HG03039 (cell line): ENCODE results near the gene LRMDA.

Source experiments
- ATAC-seq: cut with Tn5 transposase; IDR thresholded peaks from one replicate; pipeline ENCODE4 v1.9.1; 2021; ENCODE audit warnings: mild to moderate bottlenecking, moderate library complexity; ENCODE audit not compliant: unreplicated experiment

The LRMDA gene

DNA sequence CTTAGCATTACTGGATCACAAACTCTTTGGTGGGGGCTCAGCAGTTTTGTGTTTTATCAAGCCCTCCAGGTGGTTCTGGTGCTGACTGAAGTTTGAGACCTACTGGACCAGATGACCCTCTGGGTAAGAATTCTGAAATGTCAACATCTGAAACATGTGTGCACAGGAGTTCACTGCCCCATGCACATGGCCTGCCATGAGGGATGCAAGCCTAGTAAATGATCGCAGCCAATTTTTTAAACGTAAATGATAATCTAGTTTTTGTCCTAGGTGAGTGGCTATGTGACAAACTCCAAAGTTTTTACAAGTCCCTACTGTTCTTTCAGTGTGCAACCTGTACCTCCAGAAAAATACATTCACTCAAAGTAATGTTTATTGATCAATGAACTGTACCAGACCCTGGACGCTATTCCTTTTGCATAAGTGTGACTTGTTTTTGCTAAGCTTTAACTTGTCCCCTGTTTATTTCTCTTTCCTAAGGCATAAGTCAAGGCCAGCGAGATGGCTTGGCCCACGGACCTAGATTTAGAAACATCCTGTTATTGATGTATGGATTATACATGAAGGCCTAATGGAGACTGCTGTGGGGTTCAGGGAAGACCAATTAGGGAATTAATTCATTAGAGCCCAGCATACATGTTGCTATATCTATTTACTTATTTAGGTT is 531.1 kb downstream of the LRMDA start:
- no peak for ATAC-seq

DNA sequence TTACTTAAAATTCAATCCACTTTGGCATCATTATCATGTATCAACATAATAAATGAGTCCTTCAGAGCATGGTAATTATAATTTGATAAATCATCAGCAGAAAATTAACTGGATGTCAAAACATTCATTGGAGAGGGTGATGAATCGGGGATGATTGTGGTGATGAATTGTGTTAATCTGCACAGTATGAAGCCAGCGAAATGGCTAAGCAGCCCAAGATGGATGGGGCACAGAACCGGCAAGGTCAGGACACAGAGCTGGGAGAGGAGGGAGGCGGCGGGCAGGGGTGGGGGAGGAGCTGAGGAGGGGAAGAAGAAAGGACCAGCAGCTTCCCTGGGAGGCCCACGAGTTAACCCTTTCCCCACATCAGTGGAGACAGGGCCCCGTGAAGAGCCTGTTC is 536.1 kb downstream of the LRMDA start:
- ATAC-seq, result no peak

DNA sequence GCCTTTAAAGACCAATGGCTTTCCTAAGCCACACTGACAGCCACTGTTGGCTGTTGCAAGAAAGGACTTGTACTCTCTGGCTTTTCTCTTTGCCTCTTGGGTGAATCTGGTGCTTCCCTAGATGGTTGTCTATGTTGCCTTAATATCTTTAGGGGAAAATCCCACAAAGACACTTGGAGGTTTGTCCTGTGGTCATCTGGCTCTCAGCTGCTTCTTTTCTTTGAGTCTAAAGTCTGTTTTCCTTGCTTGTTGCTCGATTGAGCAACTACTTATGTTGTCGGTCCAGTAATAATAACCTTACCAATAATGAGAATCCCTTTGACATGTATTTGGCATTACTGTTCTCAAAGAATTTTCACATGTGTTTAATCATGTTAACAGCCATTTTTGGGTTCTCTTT is 537.6 kb downstream of the LRMDA start:
- no peak for ATAC-seq

DNA sequence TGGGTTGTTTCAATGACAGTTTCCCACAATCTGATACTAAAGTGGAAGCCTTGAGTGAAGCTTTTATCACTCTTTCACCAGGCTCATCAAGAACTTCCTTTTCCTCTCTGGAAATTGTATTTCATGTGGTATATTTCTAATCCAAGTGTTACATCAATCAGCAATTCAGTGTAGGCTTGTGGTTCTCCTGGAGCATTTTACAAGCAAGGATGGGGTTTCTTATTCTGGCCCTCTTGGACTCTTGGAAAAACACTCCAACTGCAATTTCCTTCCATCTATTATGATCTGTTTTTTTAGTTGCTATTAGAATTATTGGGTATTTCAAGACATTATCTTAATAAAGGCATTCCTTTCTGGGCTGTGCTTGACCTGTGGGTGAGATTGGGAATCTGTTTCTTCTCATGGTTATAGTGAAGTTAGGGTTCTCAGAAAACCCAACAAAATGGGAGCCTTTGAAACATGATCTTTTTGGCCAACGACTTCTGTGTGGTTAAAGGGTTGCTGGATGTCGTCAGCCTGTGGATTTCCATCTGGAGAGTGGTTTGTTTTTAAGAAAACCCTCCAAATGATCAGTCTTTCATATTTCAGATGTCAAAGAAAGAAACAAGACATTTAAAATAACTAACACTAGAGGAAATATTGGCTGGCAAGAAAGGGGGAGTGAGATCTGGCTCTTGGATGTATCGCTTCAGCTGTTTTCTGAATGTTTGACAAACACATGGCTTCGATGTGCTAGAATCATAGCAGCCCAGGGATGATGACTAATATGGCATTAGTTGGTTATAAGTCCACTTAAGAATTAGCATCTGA is 540.2 kb downstream of the LRMDA start:
- no peak for ATAC-seq

DNA sequence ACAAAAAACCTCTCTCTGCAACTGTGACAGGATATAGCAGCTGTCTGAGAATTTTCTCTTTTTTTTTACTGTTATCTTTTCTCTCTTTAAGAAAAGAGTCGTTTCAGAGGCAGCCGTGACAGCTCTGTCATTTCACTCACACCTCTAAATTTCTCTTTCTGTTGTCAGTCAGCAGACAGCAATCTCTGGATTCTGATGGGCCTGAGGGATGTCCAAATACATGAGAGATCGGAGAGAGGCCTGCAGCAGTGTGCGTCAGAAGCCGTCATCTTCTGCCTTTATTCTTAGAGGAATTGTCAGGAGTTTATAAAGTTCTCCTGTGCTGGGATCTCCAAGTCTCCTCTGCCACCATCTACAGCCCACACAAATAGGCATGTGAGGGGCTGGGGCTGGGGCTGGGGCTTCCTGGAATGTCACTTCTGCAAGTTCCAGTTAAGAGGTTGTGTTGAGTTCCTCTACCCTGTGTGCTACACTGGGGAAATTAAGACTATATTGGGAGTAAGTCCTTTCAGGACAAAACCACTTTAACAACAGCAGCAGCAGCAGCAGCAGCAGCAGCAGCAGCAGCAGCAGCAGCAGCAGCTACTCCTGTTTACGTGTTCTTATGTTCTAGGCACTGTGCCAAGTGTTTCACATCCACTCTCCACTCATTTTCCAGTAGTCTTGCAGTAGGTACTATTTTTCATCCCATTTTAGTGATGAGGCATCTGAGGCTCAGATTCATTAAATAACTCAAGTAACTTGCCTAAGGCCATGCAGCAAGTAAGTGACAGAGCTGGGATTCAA is 541.3 kb downstream of the LRMDA start:
- no peak for ATAC-seq

DNA sequence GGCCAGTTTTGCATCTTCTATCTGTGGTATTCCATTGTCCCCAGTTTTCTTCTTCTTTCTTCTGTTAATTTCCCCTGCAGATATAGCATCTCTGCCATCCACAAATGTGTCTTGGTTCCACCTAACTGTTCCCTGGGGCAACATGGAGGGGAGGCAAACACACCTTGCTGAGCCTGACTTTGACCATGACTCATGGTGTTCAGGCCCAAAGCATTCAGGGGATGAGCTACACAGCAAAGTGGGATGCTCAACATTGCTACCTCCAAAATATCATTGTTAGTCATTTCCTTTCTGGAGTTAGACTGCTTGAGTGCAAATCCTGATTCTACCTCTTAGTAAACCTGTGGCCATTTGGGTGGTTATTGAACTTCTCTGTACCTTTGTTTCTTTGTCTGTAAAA is 542.7 kb downstream of the LRMDA start:
- ATAC-seq, result no peak

DNA sequence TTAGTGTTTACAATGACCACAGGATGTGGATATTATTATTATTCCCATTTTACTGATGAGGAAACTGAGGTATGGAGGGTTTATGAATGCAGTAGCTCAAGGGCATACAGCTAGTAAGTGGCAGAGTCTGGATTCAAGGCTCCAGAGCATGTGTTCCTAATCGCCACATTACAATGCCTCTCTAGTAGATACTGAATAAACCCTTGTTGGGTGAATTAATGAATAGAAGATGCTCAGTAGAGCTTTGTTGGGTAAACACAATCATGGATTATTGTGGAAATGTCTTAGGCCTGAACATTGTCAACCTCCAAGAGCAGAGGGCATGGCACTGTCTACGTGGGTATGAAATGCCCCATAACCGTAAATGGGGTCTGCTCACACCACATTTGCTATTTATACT is 545.3 kb downstream of the LRMDA start:
- no peak for ATAC-seq

DNA sequence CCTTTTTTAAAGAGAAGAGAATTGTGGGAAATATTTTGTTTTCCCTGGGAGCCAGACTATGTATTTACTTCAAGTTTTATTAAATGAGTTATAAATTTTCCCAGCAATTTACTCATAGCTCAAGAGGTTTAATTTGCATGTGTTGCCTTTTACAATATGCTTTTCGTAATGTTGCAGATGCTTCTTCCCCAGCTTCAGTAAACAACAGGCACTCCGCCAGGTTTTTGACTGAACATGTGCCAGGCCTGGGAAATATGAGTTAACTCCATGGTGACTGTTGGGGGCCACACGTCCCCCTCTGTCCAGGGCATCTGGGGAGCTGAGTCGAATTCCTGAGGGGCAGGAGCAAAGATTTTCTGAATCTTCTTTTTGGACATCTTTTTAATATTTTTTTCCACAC is 545.7 kb downstream of the LRMDA start:
- ATAC-seq, result no peak

DNA sequence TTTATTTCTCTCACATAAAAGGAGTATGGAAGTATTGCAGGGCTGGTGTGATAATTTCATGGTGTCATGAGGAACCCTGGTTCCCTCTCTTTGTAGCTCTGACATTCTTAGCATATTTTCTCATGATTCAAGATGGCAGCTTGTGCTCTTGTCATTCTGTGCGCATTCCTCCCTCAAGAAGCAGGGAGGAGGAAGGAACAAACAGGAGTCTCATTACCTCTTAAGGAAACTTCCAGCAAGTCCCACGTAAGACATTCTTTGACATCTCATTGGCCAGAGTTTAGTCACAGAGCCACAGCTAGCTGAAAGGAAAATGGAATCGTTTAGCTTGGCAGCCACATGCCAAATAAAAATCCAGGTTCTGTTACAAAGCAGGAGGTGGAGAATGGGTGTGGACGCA is 546.8 kb downstream of the LRMDA start:
- ATAC-seq, result no peak

DNA sequence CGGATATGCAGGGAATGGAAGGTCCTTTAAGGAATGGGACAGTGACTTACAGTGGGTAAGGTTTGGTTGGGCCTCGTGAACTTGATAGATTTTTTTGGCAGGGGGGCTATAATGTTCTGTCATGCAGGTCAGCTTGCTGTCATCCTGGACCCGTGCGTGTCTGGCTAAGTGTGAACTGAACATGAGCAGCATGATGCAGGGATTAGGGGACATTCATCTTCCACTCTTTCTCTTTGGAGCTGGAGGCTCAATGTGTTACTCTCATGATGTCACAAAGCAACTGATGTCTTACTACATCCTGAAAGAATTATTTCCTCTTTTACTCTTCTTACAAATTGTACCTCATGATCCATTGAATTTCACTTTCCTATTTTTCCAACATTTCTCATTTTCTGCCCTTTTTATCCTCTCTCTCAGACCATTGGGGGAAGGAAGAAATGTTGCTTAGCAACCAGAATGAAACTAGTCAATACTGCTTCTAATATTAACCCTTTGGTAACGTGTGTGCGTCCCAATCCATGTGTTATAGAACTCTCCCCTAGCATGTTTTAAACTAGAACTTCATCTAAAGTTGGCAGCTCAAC is 549.1 kb downstream of the LRMDA start:
- ATAC-seq, result no peak

DNA sequence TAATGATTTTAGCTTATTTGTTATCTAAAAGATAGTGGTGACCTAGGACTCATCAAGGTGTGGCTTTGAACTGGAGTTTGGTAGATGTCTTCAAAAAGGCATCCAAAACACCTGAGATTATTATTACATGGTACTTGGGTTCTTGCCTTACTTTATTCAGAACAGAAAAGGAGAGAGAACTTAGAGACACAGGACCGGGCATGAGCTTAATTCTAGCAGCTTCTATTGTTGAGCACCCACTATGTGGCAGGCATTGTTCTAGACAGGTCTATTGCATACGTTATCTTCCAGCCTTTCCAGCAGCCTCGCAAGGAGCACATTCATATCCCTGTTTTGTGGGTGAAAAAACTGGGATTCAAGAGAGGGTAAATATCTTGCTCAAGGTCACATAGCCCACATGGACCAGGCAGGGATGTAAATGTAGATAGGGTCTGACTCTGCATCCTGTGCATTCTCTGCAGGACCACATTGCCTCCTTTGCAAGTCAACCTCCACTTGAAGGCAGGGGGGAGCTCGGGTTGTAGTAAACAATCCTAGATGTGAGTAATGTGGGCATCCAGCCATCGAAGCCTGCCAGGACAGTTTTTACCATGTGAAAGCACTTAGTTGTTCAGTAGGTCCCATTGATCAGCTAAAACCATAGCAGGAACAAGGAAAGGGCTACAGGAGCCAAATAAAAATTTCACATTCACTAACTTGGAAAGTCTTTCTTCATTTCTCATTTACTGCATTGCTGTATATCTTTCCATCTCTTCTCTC is 551.4 kb downstream of the LRMDA start:
- no peak for ATAC-seq

DNA sequence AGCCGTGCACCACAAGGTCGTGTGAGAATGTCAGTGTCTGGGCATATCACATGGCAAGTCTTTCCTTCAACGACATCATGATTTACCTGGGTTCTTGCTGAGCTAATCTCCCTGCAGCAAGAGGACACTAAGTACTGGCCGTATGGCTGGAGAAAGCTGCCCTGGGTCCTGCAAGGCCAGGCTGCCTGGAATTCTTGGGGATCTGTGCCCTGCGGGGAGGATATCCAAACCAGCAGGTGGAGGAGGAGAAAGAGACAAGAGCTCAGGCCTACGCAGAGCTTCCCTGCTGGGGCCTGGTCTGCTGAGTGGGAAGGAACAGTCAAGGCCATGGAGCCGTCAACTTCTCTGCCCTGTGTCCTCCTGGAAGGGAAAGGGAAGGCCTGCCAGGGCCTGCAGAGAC is 552.6 kb downstream of the LRMDA start:
- ATAC-seq, result no peak

DNA sequence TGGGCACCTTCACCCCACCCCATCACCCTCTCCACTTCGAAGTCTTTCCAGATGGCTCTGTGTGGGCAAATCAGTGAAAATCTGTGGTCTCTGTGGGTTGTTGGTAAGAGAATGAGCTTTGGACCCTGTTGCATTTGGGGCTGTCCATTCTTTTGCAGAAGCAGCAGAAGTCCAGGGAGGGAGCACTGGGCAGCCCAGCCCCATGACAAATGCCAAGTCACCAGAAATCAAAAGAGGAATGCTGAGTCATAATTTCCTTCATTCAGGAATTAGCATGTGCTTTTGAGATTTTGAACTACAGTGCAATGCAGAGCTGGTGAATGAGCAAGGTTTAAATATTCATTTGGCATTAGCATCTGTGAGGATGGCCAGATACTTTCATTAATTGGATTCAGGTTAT is 556.2 kb downstream of the LRMDA start:
- ATAC-seq, result no peak

DNA sequence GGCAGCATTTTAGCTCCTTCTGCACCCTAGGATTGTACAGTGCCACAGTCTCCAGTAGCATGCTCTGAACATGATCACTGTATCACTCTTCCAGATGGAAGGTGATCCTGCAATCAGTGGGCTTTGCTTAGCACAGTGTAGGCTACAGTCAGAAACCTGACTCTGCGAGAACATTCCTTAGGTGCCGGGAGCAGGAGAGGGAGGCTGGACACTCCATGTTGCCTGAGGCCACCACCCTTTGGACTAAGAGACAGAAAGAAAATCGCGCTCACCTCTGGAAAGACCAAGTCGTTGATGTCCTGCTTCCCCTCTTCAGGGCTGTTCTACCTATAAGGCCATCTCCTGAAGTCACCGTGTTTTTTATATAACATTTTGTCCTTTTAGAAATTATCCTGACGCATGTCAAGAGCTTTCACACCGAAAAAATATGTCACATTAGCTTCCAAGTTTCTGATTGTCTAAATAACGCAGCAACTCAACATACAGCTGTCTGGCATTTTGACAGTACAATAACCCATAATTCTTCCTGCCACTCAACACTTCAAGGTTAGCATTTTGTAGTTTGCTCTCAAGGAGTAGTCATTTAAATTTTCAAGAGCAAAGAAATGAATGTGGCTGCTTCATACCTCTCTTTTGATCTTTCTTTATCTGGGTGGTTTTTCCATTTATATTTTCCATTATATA is 563.1 kb downstream of the LRMDA start:
- ATAC-seq, result no peak

DNA sequence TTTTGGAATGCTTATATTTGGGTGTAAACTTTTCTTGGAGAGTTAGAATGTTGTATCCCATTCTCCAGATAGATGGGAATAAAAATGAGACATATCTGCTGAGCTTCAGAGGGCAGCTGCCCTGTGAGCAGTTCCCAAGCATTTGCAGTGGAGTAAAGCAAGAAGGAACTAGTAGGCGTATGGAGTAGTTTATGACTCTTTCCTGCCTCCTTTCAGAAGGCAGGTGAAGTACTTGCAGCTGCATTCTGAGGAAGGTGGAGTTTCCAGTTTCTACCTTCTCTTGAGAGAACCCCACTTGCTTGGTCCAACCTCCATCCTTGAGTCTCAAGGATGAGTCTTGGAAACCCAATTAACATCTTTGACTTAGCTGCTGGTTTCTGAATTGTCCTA is 563.6 kb downstream of the LRMDA start:
- no peak for ATAC-seq

DNA sequence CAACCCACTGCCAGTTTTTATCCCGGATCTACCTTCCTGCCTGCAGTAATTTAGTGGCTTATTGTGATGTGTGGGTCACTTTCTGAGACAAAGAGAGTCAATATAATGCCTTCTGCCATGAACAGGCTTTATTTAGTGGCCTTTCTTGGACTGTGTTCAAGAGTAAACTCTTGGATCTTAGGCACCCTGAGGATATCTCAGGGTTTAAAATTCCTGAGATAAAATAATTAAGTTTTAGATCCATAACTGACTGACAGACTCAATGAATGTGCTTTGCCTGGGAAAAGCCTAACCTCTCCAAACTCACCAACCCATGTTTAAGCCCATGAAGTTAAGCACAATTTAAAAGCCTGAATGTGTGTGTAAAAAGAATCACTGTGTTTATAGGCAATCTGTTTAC is 564.3 kb downstream of the LRMDA start:
- no peak for ATAC-seq

DNA sequence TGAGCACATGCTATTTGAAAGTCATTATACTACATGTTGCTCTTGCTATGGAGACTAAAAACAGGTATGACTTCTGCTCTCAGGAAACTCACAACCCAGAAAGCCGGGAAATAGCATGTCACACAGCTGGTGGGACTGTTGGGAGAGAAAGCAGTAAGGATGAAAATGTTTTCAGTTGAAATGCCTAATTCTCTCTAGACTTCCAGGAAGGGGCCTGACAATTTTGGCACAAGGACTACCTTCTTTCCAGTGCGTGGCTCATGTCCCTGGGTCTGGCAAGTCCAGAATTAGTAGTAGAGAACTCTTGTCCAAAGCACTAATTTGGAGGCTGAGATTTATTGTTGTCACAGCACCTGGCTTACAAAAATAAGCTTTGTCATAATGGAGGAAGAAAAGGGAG is 567.6 kb downstream of the LRMDA start:
- ATAC-seq, result no peak

DNA sequence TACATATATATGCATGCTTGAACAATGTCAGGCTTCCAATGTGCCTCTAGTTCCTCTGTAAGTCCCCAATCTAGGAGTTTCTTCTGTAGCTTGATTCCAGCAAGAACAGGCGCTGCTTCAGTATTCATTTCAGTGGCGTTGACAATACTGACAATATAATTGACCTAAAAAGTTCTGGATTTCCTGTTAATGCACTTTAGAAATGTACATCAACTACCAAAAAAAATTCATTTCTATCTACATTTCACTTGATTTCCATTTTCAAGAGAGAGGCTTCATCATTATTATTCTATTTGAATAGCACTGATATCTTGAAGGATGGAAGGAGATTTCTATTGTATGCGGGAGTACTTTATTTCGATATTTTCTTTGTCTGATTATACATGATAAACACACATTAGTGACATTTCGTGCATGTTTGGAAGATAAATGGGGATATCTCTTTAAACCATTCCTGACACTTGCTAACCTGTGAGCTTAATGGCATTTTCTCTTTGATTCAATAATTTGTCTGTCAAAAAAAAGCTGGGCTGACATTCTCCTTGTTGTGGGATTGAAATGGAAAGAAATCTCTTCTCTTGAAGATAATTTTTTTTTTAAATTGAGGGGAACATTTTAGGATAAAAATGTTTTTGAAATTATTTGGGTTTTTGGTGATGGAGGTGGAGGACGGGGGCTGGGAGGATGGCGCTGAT is 568.2 kb downstream of the LRMDA start:
- no peak for ATAC-seq

DNA sequence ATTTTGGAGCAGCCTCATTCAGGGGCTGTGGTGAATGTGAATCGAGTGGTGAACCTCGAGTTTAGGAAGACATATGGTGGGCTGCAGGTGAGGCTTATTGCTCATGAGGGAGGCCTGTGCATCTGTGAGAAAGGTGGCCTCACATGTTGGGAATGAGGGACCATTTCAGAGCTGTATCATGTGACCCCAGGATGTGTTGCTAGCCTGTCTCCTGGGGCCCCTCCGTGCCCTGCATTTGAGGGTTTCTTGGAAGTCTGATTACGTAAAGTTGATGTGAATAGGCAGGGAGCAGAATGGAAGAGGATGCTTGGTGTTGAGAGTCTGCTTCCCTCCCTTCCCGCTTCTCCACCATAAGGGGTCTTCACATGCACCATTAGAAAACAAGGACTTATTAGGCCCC is 569.1 kb downstream of the LRMDA start:
- no peak for ATAC-seq

DNA sequence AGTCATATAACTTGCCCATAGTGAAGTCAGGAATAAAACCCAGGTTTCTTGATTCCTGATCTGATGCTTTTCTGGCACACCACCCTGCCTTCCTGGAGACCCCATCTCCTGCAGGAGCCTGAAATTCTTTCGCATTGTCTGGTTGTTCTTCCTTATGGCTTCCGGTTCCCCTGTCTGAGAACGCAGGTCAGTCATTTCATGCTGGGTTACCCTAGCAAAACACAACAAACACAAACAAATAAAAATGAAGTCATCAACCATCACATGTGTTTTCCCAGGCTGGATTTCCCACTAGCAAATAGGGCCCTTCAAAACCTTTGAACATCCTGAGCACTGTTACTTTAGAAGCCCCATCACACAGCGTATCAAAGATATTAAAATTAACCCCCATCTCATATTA is 569.6 kb downstream of the LRMDA start:
- no peak for ATAC-seq
